Nephron progenitor cell (in vitro differentiated cells): Measurements from ENCODE around the gene PEF1.

ENCODE experiments used
- DNase-seq: peaks from one replicate; pipeline ENCODE4 v3.0.0; 2021
- H3K27ac Mint-ChIP-seq: 2 replicates; pipeline ENCODE4 v1.8.0; 2021; ENCODE audit warnings: mild to moderate bottlenecking, moderate library complexity, mixed read lengths
- H3K27me3 Mint-ChIP-seq: 2 replicates; pipeline ENCODE4 v1.8.0; 2021; ENCODE audit warnings: mild to moderate bottlenecking, low read depth, mixed read lengths; ENCODE audit not compliant: poor library complexity
- H3K36me3 Mint-ChIP-seq: 2 replicates; pipeline ENCODE4 v1.8.0; 2021; ENCODE audit warnings: low read depth, mixed read lengths
- H3K4me1 Mint-ChIP-seq: 2 replicates; pipeline ENCODE4 v1.8.0; 2021; ENCODE audit warnings: mixed read lengths
- H3K4me3 Mint-ChIP-seq: 2 replicates; pipeline ENCODE4 v1.8.0; 2021; ENCODE audit warnings: mild to moderate bottlenecking, moderate library complexity, mixed read lengths
- H3K9me3 Mint-ChIP-seq: 2 replicates; pipeline ENCODE4 v1.8.0; 2021; ENCODE audit warnings: mild to moderate bottlenecking, moderate library complexity, mixed read lengths
- CTCF ChIP-seq: fragments of 200-600 bp; sonication (generic); IDR thresholded peaks from 2 replicates; pipeline ENCODE4 v1.5.0; 2021; ENCODE audit warnings: antibody characterized with exemption

PEF1 gene

GRCh38 chr1:31648190-31648589 is 3.5 kb upstream of the PEF1 start:
- H3K27ac Mint-ChIP-seq: no peak overlapping the region
- H3K4me1 Mint-ChIP-seq: peaks cover 34% of the 10 kb centered on the region
- peaks cover 24% of the 10 kb centered on the region for H3K27me3 Mint-ChIP-seq
- no peak for DNase-seq
- no peaks in the 10 kb centered on the region for H3K9me3 Mint-ChIP-seq
- H3K4me3 Mint-ChIP-seq: no peak overlapping the region
- H3K36me3 Mint-ChIP-seq: no peaks in the 10 kb centered on the region
- TF ChIP-seq CTCF: no peak

DNA sequence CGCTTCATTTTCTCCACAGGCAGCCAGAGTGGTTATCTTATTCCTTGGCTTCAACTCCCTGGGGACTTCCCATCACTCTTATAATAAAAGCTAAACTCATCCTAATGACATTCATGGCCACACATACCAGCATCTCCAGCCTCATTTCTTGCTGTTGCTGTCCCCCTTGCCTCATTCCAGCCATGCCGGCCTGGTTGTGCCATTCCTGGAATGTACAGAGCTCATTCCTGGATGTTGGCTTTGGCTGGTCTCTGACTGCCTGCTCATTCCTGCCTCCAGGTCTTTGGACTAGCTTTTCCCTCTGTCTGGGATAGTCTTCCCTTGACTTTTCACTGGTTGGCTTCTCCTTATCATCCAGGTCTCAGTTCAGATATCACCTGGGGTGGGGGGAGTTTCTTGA is 2.4 kb upstream of the PEF1 start:
- Mint-ChIP-seq H3K9me3 (no peaks in the 10 kb centered on the region), H3K4me1 (peaks cover 34% of the 10 kb centered on the region), H3K36me3 (no peaks in the 10 kb centered on the region), H3K27me3 (peaks cover 24% of the 10 kb centered on the region), H3K4me3 (peak overlapping the region; percentile 94), H3K27ac (no peak overlapping the region)
- no peak for TF ChIP-seq CTCF
- no peak for DNase-seq

DNA sequence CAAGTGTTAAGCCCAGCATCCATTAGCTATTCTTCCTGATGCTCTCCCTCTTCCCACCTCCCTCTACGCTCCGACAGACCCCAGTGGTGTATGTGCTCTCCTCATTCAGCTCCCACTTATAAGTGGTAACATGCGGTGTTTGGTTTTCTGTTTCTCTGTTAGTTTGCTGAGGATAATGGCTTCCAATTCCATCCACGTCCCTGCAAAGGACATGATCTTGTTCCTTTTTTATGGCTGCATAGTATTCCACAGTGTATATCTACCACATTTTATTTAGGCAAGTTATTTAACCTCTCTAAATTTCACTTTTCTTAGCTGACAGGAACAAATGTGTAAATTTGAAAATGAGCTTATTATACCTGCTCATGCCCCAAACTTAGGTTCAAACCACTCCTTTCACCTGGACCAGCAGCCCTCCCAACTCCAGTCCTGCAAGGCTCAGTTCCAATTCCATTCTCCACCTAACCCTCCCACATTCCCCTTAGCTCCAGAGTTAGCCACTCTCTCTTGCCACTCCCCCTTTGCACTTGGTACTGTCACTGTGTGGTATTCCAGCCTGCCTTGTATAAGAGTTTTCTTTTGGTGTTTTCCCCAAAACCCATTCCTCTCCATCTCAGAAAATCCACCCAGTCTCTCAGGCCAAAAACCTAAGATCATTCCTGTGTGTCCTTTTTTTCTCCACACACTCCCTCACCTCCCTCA is 1.7 kb upstream of the PEF1 start:
- Mint-ChIP-seq H3K4me1 (peaks cover 34% of the 10 kb centered on the region), H3K27me3 (peaks cover 24% of the 10 kb centered on the region), H3K9me3 (no peaks in the 10 kb centered on the region), H3K4me3 (peak overlapping the region; percentile 94), H3K36me3 (no peaks in the 10 kb centered on the region), H3K27ac (no peak overlapping the region)
- DNase-seq: no peak
- no peak for TF ChIP-seq CTCF

DNA sequence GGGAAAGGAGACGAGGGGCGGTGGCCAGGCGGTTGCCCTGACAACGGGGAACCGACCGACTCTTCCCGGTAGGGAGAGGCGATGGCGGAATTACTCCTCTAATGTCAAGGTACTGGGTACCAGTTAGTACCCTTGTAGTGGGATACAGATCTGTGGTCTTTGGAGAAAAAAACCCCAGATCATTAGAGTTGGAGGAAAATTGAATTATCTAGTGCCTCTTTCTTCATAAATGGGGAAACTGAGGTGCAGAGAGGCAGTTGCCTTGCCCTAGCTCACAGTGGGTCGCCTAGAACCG is 545 bp upstream of the PEF1 start:
- Mint-ChIP-seq H3K4me1 (peaks cover 34% of the 10 kb centered on the region), H3K27me3 (peaks cover 14% of the 10 kb centered on the region), H3K27ac (peak overlapping the region; percentile 100)

DNA sequence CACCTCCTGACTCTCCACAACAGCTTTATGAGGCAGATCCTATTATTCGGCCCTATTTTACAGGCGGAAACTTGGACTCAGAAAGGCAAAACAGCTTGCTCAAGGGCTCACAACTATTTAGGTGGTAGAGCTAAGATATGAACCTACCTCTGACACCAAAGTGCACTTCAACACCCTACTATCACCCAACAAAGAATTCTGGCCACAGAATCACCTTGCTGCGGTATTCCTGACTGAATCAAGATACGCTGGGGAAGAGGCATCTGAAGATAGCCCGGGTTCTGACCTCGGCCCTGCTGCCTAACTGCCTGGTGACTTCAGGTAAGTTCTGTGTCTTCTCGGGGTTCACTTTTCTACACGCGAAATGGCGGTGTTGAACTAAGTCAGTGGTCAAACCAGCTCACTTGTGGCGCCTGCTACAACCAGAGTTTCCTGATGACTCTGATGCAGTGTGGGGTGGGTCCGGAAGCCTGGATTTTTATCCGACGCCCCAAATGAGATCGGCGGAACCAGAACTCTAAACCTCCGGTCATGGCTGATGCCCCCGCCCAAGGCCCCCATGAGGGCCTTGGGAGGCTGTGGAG is 608 bp downstream of the PEF1 start:
- Mint-ChIP-seq H3K4me3 (peak overlapping the region; percentile 94), H3K9me3 (no peaks in the 10 kb centered on the region), H3K36me3 (no peaks in the 10 kb centered on the region), H3K27ac (peak overlapping the region; percentile 100), H3K27me3 (peaks cover 9% of the 10 kb centered on the region), H3K4me1 (peaks cover 34% of the 10 kb centered on the region)
- DNase-seq: no peak
- TF ChIP-seq CTCF: no peak

More for the DNA sequence above, 545 bp upstream of the PEF1 start:
- no peak for TF ChIP-seq CTCF
- no peaks in the 10 kb centered on the region for H3K9me3 Mint-ChIP-seq
- peak overlapping the region; percentile 94 for H3K4me3 Mint-ChIP-seq
- no peaks in the 10 kb centered on the region for H3K36me3 Mint-ChIP-seq
- peak; percentile 84 for DNase-seq

DNA sequence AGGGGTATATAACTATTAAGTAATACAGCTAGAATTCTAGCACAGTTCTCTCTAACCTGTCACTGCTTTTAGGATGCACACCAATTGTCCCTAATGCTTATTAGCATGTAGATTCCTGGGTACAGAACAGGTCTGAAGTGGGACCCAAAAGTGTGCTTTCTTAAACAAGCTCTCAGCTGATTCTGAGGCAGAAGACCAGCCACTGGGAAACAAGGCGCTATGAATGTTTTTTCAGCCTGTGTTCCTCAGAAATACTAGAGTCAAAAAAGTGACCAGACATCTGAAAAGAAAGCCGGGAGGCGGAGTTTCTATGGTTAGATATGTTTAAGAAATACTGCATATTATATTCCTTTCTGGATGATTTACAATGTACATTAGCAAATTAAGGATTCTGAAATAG is 1.8 kb downstream of the PEF1 start:
- peaks cover 34% of the 10 kb centered on the region for H3K4me1 Mint-ChIP-seq
- peaks cover 4% of the 10 kb centered on the region for H3K27me3 Mint-ChIP-seq
- no peaks in the 10 kb centered on the region for H3K9me3 Mint-ChIP-seq
- H3K4me3 Mint-ChIP-seq: no peak overlapping the region
- H3K27ac Mint-ChIP-seq: no peak overlapping the region
- DNase-seq: no peak
- no peak for TF ChIP-seq CTCF
- no peaks in the 10 kb centered on the region for H3K36me3 Mint-ChIP-seq
